HepG2 (cell line): ENCODE results near the gene AHSP. TPM values are rescaled to one million over a fixed set of nuclear protein-coding genes. Genes with fewer than 3 reads are reported as not detected.
A peak's percentile ranks its signal among the peaks of the same experiment; 100 is the strongest.

Source experiments
- DNMT3B ChIP-seq: conservative IDR thresholded peaks from 2 replicates; pipeline ENCODE4 v1.6.1; 2016; ENCODE audit warnings: missing biosample characterization, control low read depth
- ESRRA ChIP-seq: sonication (generic); formaldehyde crosslinking; IDR thresholded peaks from 2 replicates; pipeline ENCODE4 v1.5.1; 2020; ENCODE audit warnings: mild to moderate bottlenecking, low read depth, missing genetic modification reagents
- GRHL1 ChIP-seq: sonication (generic); formaldehyde crosslinking; conservative IDR thresholded peaks from 2 replicates; pipeline ENCODE4 v1.8.0; 2022; ENCODE audit warnings: missing genetic modification reagents
- HNRNPUL1 ChIP-seq: fragments of 200-400 bp; formaldehyde crosslinking; IDR thresholded peaks from 2 replicates; pipeline ENCODE4 v1.6.1; 2017; ENCODE audit warnings: low read depth, mild to moderate bottlenecking, low read length, moderate library complexity
- MYPOP ChIP-seq: sonication (generic); formaldehyde crosslinking; IDR thresholded peaks from 2 replicates; pipeline ENCODE4 v1.8.1; 2023; ENCODE audit warnings: mild to moderate bottlenecking, moderate library complexity, missing genetic modification reagents
- NFATC3 ChIP-seq: sonication (generic); formaldehyde crosslinking; IDR thresholded peaks from 2 replicates; pipeline ENCODE4 v1.5.1; 2020; ENCODE audit warnings: mild to moderate bottlenecking, missing genetic modification reagents
- NPAS2 ChIP-seq: sonication (generic); formaldehyde crosslinking; IDR thresholded peaks from 2 replicates; pipeline ENCODE4 v1.8.0; 2022; ENCODE audit warnings: mild to moderate bottlenecking, missing genetic modification reagents, borderline replicate concordance
- NR2C2 ChIP-seq: sonication (generic); formaldehyde crosslinking; IDR thresholded peaks from 2 replicates; pipeline ENCODE4 v1.4.0; 2020; ENCODE audit warnings: missing genetic modification reagents, mild to moderate bottlenecking, moderate library complexity, borderline replicate concordance
- NR2F6 ChIP-seq, 2 experiments: IDR thresholded peaks; 2 replicates each; pipeline ENCODE4 v1.6.1; 2016; ENCODE audit warnings: antibody characterized with exemption in 1 of 2, mild to moderate bottlenecking in 1 of 2
- PCBP1 ChIP-seq: fragments of 200-400 bp; formaldehyde crosslinking; IDR thresholded peaks from 2 replicates; pipeline ENCODE4 v1.6.1; 2017; ENCODE audit warnings: mild to moderate bottlenecking, low read depth, low read length, borderline replicate concordance
- PPARG ChIP-seq: conservative IDR thresholded peaks from 2 replicates; pipeline ENCODE4 v1.6.1; 2016; ENCODE audit warnings: missing biosample characterization, missing genetic modification reagents
- RARA ChIP-seq: IDR thresholded peaks from 2 replicates; pipeline ENCODE4 v1.6.1; 2016; ENCODE audit warnings: missing genetic modification reagents, missing compliant biosample characterization
- SNRNP70 ChIP-seq: fragments of 200-400 bp; formaldehyde crosslinking; IDR thresholded peaks from 2 replicates; pipeline ENCODE4 v1.6.1; 2017; ENCODE audit warnings: mild to moderate bottlenecking, low read depth, low read length, moderate library complexity
- THRA ChIP-seq: sonication (generic); formaldehyde crosslinking; IDR thresholded peaks from 2 replicates; pipeline ENCODE4 v1.4.0; 2020; ENCODE audit warnings: missing genetic modification reagents, borderline replicate concordance
- ZBTB42 ChIP-seq: sonication (generic); formaldehyde crosslinking; IDR thresholded peaks from 2 replicates; pipeline ENCODE4 v1.5.0; 2020; ENCODE audit warnings: mild to moderate bottlenecking, missing genetic modification reagents
- ZBTB43 ChIP-seq: sonication (generic); formaldehyde crosslinking; conservative IDR thresholded peaks from 2 replicates; pipeline ENCODE4 v1.4.0; 2020; ENCODE audit warnings: missing genetic modification reagents
- ZFYVE20 ChIP-seq: sonication (generic); formaldehyde crosslinking; IDR thresholded peaks from 2 replicates; pipeline ENCODE4 v1.8.0; 2023; ENCODE audit warnings: low read depth, mild to moderate bottlenecking, moderate library complexity, missing genetic modification reagents, borderline replicate concordance
- ZMYM2 ChIP-seq: sonication (generic); formaldehyde crosslinking; IDR thresholded peaks from 2 replicates; pipeline ENCODE4 v1.8.0; 2022; ENCODE audit warnings: mild to moderate bottlenecking, missing genetic modification reagents
- ZMYM3 ChIP-seq: sonication (generic); formaldehyde crosslinking; IDR thresholded peaks from 2 replicates; pipeline ENCODE4 v1.5.1; 2020; ENCODE audit warnings: mild to moderate bottlenecking, missing genetic modification reagents
- ZNF432 ChIP-seq: sonication (generic); formaldehyde crosslinking; IDR thresholded peaks from 2 replicates; pipeline ENCODE4 v1.5.0; 2020; ENCODE audit warnings: missing genetic modification reagents, mild to moderate bottlenecking, borderline replicate concordance
- ZNF639 ChIP-seq: conservative IDR thresholded peaks from 2 replicates; pipeline ENCODE4 v1.6.1; 2018; ENCODE audit warnings: missing genetic modification reagents
- ZNF772 ChIP-seq: sonication (generic); formaldehyde crosslinking; IDR thresholded peaks from 2 replicates; pipeline ENCODE4 v1.5.0; 2020; ENCODE audit warnings: mild to moderate bottlenecking, missing genetic modification reagents
- ZNF782 ChIP-seq: sonication (generic); formaldehyde crosslinking; IDR thresholded peaks from 2 replicates; pipeline ENCODE4 v1.4.0; 2020; ENCODE audit warnings: missing genetic modification reagents, mild to moderate bottlenecking, borderline replicate concordance
- ZNF790 ChIP-seq: sonication (generic); formaldehyde crosslinking; IDR thresholded peaks from 2 replicates; pipeline ENCODE4 v1.8.0; 2022; ENCODE audit warnings: missing genetic modification reagents, mild to moderate bottlenecking, borderline replicate concordance
- ZSCAN30 ChIP-seq: sonication (generic); formaldehyde crosslinking; IDR thresholded peaks from 2 replicates; pipeline ENCODE4 v1.5.0; 2020; ENCODE audit warnings: mild to moderate bottlenecking, missing genetic modification reagents
- polyA plus RNA-seq, 8 experiments: library from polyadenylated mRNA; depleted of rRNA in 3 of 8; stranded (reverse) in 7 of 8; unstranded in 1 of 8; fragments of >200 nt; fragmentation: Illumina TruSeq in 4 of 8; extraction: Trizol in 4 of 8; gene quantifications; 2 replicates each; pipeline versions ENCODE4 v1.2.1 to v1.2.3, GENCODE V29; 2011 to 2016; ENCODE audit warnings: low read depth in 4 of 8, missing spikeins in 1 of 8, mixed read lengths in 1 of 8; ENCODE audit not compliant: insufficient read depth in 1 of 8
- total RNA-seq, 5 experiments: library from RNA; depleted of rRNA; stranded (reverse); fragments of >200 nt; fragmentation: Illumina TruSeq; extraction: Trizol; gene quantifications; 2 replicates each; pipeline ENCODE4 v1.2.3, GENCODE V29; 2016; ENCODE audit warnings: low read depth in 1 of 5

Gene AHSP
- total and polyA plus RNA-seq, 2 of the 13 experiments (the other 11 are each of a cell fraction or from before 2014, with no cell fraction given): not detected

- TF ChIP-seq ZNF432 (CRISPR knock-in tag) (no peak), ZBTB43 (CRISPR knock-in tag) (no peak), HNRNPUL1 (no peak), ZNF772 (CRISPR knock-in tag) (no peak), THRA (CRISPR knock-in tag) (no peak), RARA (CRISPR knock-in tag) (peak; percentile 34; the same call in 1 of the 2 replicates), ZNF639 (CRISPR knock-in tag) (no peak), ZFYVE20 (CRISPR knock-in tag) (no peak), GRHL1 (no peak), PCBP1 (no peak), MYPOP (CRISPR knock-in tag) (no peak), ZSCAN30 (CRISPR knock-in tag) (no peak), NFATC3 (no peak), SNRNP70 (no peak), ZMYM3 (CRISPR knock-in tag) (0 out of 2 replicates have a peak, but pooled peaks have one; percentile 27), DNMT3B (CRISPR knock-in tag) (no peak), NPAS2 (no peak), ZBTB42 (CRISPR knock-in tag) (no peak), ZNF782 (CRISPR knock-in tag) (no peak), PPARG (no peak), ZMYM2 (no peak), ESRRA (no peak), NR2C2 (peak; percentile 76), NR2F6 (IDR thresholded peaks at IDR 0.05) (peak; percentile 54), NR2F6 (CRISPR knock-in tag; IDR thresholded peaks at IDR 0.05) (no peak), ZNF790 (CRISPR knock-in tag) (no peak)
- TF ChIP-seq, all 625 proteins: peak for 7
These were observed 4.4 kb downstream of the AHSP start (continued) for GRCh38 chr16:31532120-31532519.
